Mucosa of gallbladder (tissue), 1 donor: Measurements from ENCODE around the gene ELP1. TPM values are rescaled to one million over a fixed set of nuclear protein-coding genes. Genes with fewer than 3 reads are reported as not detected.

Experiments
- DNase-seq: peaks from one replicate; pipeline ENCODE4 v3.0.0-alpha.2; 2020; ENCODE audit warnings: low spot score
- total RNA-seq: library from RNA; stranded (reverse); gene quantifications from one replicate; pipeline ENCODE4 v1.2.1, GENCODE V29; 2021
- donor health status: DM: no; HTN: no; CAD: no.

The ELP1 gene
- total RNA-seq, 1 donor from 2014 or later = 22.9 TPM

DNA sequence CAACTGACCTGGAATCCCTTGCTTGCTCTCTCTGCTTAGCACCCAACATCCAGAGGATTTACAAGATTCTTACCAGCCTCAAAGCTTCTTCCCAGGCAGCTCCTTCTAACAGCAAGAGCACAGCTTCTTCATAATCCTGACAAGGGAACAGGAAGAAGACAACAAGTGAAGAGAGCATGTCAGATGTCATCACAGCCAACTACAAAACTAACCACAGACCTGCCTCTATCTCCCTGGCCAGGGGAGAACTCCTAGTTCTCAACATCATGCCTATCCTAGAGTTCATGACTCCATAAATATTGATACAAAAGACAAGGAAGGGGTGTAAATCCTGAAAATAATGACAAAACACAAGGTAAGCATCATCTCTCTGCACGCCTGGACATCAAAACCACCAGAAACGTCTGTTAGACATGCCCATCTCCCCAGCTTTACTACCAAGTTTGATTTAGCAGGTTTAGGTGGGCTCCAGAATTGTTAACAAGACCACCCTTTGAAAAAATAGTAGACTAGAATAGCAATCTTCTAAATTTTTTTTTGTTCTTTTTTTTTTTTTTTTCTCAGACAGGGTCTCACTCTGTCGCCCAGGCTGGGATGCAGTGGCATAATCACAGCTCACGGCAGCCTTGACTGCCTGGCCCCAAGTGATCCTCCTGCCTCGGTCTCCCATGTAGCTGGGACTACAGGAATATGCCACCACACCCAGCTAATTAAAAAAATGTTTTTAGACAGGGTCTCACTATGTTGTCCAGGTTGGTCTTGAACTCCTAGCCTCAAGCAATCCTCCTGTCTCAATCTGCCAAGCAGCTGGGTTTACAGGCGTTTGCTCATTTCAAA lies 51.7 kb downstream of the ELP1 start:
- DNase-seq = no peak

DNA sequence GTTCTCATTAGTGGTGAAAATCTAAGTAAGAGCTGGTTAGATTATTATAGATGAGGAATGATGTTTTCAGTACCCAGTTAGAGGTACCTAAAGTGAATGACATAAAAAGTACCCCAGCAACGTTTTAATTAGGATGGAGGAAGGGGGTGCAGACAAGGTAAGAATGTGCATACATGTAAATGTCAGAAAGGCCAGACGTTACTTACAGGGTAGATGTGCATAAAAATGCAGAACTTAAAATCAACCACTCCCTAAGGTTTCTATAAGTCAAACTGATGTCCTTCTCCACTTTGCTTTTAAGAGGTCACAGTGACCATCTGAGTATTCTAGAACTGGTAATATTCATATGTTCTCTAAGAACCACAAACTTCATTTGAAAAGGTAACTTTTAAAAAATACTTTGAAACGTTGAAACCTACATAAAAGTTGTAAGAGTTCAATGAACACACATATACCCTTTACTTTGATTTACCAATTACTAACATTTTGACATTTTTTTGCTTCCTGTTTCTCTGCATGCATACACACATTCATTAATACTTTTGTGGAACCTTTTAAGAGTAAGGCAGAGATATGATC lies 53.1 kb downstream of the ELP1 start:
- no peak for DNase-seq

DNA sequence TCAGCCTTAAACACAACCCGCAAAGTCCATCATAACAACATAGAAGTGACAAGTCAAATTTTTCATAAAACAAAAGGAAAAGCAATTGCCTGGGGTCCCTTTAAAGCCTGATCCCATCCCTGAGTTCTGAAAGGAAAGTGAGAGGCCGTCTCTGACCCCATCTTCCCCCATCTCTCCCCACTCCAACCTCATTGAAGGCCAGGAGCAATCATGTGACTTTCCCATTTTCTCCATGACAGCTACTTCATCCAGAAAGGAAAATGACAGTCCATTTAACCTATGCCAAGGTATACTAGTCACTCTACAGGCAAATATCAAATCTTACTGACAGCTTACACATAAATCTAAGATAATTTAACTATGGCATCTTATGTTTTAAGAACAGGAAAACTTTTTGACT lies 56.4 kb downstream of the ELP1 start:
- DNase-seq = no peak

DNA sequence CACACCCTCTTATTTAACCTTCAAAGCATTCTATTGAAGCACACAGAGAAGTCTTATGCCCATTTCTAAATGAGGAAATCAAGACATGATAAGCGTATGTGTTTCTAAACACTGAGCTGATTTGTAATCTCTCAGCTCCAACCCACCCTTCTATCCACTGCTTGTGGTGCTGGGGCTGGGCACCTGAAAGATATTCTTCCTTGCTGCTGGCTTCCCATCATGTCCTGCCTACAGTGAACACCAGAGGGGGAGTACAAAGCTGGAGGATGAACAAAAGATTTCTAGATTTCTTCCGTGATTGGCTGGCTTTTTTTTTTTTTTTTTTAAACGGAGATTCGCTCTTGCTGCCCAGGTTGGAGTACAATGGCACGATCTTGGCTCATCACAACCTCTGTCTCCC lies 57.5 kb downstream of the ELP1 start:
- no peak for DNase-seq

DNA sequence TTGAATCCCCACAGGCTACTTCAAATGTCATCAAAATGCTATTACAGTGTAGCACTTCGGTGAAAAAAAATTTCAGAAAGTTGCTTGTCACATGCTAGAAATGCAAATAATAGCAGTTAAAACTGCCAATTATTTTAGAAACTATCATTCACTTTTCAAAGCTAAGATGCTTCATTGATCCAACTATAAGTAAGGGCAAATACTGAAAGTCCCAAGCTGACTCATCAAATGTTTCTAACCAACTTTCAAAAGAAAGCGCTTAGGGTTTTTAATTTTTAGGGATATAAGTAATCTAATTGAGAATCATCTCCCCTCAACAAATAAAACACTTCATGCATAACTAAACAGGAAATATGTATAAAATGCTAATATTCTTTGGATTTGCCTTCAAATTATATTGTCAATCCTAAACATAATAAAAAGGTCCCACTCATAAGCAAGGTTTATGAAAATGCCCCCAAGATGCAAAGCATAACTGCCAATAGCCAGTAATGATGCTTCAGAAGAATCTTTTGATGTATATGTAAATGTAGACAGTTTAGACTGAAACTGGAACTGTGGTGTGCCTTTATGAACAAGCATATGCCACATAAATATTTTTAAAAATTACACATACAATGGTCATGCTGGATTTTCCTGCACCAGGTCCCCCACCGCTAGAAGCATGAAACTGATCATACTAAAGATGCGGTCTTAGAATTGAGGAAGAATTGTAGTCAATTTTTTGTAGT lies 59.7 kb downstream of the ELP1 start:
- DNase-seq = no peak

DNA sequence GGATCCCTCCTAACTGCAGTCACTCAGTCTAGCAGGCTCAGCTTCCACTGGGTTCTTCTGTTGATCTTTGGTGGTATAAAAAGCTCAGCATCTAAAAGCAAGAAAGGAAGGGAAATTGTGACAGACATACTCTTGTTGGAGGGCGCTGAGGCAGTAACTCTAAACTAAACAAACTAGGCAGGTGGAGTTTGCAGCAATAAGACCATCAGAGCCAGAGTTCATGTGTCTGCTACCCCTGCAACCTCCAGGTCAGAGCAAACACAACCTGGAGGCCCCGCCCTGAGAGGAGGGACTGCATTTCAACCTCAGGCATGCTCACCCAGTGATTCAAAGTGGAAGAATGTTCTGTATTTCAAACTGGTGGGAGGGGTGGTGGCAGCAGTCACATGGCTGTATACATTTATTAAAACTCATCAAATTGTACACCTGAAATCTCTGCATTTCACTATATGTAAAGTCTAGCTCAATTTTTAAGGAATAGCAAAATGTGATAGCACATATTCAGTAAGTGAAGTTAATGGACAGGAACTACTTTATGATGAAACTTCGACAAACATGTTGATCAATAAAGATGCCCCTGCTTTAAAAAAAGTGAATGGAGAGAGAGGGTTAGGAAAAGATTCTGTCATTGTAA lies 64.7 kb downstream of the ELP1 start:
- no peak for DNase-seq

DNA sequence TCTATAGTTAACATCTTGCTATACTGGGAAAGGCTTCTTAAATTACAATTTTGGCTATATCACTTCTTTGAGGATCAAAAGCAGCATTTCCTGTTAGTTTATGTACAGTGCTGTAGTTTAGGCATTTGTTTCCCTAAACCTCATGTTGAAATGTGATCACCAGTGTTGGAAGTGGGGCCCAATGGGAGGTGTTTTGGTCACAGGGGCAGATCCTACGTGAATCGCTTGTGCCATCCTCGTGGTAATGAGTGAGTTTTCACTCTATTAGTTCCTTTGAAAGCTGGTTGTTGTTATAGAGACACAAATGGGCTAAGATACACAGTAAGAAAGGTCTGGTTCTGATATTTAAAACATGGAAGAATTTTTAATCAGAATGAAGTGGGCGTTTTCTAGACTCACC lies 66.1 kb downstream of the ELP1 start:
- DNase-seq = no peak

DNA sequence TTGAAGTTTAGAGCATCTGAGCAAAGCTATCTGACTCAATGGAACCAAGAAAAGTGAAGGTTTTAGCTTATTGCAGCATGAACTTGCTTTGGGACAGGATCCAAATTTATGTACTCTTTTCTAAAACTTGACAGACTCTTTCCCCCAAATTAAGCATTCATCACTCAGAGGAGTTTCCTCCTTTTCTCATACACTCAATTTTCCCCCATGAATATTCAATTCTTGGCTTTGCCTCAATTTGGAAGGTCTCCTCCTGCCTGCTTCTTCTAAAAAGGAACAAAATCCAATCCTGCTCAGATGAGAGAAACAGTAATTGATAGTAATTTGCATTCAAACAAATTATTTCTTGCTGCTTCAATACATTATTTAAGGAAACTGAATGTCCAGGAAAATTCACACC lies 66.8 kb downstream of the ELP1 start:
- no peak for DNase-seq

DNA sequence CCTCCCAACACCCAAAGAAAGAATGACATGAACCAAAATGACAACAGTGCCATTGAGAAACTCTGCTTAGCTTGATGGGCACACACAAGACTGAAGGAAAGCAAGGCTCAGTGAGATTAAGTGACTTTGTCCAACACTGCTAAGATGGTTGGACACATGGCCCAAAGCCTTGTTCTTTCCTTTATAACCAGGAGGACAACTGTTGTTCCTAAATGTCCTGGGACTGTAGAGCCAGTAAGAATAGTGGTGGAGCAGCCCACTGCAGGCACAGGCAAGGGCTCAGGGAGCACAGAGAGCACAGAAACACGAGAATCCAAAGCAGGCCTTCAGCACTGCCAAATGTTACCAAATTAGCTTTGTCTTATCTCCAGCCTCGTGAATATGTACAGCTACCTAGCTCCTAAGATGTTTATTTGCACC lies 67.9 kb downstream of the ELP1 start:
- no peak for DNase-seq

DNA sequence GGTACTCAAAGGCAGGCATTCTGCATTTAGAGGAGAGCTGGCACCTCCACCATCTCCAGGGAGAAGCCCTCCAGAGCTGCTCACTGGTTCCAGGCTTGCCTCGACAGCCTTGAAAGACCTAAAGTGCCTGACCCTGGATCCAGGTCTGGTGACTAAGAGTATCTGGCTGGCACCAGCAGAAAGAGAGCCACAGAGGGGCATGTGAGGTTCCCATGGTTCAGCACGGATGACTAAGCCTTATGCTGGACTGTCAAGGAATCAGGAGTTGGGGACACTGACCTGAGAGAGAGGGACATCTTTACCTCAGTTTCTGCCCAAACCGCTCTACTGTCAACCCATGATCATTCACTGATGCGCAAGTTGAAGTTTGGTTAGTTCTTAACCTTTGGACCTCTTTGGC lies 68.9 kb downstream of the ELP1 start:
- no peak for DNase-seq

DNA sequence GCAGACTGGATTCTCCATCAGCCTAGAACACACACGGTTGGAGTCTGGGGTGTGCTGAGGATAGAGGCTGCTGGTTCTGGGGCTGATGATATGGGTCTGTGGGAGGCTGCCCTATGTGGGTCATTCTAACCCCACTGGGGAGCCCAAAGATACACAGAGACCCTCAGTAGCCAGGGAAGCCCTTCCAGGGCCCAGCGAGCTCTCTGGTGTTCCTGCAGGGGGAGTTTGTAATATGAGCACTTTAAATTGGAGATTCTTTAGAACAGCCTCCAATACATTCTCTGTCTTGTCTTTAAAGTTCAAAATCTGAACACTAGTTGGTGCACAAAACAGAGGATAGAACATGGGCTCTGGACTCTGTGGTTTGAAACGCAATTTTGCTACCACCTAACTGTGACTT lies 69.5 kb downstream of the ELP1 start:
- DNase-seq = no peak

DNA sequence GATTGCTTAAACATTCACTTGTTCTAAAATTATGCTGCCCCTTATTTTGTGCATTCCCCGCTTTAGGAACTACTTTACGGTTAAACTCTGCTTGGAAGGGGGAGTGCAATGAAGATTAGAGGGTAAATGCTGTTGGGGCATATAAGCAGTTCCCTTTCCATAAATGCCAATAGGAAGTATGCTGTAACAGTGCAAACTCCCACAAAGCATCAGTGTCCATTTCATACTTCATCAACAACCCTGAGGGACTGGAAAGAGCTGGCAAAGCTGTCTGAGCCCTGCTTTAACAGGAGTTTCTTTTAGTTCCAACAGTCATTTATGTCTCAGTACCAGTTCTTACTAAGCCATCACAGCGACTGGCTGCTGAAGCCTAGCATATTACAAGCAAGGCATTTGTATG lies 70.0 kb downstream of the ELP1 start:
- DNase-seq = no peak

DNA sequence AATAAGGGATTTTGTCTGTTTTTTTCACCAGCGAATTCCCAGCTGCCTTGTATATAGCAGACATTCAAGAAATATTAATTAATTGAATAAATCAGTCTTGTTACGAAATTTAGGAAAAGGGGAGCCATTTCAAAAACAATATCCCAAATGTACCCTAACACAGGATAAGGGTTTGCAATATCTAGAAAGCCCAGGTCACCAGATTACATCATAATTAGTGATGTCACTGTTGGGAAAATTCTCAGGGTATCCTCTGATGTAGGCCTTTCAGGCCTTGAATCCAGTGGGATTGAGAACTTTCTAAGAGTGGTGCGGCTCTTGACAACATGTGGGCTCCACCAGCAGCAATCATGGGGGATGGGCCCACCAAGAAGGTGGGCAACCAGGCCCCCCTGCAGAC lies 71.9 kb downstream of the ELP1 start, which contains the start of gene ACTL7A:
Gene ACTL7A, plus strand, starts transcription at position 270 of the 400 bp plus-strand sequence. Its CDS starts 57 bp downstream, at position 327.
- DNase-seq = no peak

DNA sequence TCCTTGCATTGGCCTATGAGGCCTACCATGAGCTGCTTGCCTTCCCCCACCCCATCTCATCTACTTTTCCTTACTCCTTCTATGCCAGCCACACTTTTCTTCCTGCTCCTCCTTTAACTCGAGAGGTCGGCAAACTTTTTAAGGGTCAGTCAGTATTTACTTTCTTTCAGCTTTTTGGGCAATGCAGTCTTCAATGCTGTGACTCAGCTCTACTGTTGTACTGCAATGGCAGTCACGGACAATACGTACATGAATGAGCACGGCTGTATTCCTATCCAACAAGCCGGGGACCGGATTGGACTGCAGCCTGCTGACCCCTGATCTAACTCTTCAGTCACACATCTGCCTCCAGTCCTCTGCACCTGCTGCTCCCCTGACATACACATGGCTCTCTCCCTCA lies 72.5 kb downstream of the ELP1 start:
- no peak for DNase-seq

DNA sequence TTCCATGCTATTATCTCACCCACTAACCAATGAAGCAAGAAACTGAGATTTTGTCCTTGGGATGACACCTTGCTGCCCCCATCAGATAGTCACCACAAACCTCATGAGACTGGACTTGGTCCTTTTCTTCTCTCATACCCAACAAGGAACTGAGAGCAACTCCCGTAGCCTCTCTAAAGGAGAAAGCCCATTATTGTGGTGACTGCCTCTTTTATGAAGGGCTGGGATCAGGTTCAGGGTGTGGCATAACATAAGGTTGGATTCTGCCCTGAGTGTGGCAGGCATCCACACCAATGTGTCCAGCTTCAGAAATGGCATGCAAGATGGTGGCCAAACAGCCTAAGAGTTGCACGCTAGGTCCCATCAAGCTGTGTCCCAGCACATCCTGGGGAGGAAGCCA lies 73.2 kb downstream of the ELP1 start:
- DNase-seq = no peak

DNA sequence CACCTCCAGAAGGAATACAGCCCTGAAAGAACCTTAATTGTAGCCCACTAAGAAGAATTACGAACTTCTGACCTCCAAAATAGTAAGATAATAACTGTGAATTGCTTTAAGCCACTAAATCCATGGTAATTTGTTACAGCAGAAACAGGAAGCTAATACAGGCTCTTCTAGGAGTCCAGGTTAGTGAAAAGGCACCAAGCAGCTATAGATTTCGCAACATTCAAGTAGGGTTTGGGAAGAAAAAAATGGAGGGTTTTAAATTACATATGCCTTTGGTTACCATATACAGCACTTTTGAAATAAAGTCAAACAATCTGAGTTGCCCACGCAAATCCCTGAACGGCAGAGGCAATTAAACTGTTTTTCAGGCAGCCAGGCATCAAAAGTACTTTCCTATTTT lies 73.6 kb downstream of the ELP1 start:
- DNase-seq = no peak

DNA sequence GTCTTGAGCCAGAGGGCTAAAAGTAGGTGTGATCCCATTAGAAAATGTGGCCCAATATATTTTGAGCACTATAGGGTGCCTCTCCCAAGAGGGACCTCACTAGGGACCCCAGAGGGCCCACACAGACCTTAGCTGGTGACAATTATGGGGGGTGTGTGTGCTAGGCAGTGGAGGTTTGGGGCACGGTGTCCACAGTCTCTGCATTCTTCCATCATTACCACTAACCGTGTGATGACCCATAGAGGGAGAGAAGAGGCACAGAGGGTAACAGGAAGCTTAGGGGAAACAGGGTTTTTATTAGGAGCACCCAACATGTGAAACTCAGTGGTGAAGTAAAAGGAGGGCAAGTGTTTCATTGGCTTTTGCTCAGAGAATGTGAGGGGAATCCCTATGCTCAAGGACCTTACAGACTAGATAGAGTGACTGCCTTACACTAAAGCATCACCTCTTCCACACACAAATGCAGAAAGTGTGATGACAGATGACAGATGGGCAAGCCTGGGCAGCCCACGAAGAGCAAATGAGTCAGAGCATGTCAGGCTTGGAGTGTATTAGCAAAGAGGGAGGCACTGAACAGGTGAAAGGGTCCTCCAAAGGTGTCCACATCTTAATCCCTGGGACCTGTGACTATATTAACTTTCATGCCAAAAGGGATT lies 74.3 kb downstream of the ELP1 start:
- DNase-seq = no peak

DNA sequence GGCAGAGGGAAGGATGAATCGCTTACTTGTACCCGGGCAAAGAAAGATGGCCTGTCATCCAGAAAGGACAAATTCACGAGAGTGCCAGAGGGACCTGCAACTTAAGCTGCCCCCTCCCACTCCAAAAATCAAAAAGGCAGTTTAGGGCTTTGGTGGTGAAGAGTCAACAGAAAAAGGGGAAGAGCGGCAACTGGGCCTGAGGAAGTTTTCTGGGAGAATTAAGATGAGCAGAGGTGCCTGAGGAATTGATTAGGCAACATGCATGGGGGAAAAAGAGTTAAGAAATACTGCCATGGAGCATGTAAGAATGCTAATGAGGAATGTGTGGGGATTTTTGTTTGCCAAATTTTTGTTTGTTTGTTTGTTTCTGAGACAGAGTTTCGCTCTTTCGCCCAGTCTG lies 76.4 kb downstream of the ELP1 start:
- no peak for DNase-seq

DNA sequence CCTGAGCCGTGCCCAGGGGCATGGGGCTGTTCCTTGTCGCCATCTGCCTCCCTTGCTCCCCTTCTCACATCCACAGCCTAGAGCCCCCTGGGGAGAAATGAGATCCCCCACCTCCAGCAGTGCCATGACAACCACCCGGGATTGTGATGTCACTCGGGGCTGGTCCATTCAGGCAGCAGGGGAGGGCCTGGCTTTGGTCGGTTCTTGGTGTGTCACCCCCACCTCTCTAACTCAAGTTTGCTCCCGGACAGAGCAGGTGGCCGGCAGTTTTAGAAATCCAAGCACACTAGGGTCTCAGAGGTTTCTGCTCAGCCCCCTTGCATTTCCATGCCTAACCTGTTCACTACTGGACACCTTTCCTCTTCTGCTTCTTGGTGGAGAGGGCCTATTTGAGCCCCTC lies 78.0 kb downstream of the ELP1 start, which contains the start of gene ACTL7B:
Gene ACTL7B, minus strand, starts transcription at position 99 of the 400 bp plus-strand sequence. Its CDS starts 56 bp downstream, at position 43.
- DNase-seq = no peak

DNA sequence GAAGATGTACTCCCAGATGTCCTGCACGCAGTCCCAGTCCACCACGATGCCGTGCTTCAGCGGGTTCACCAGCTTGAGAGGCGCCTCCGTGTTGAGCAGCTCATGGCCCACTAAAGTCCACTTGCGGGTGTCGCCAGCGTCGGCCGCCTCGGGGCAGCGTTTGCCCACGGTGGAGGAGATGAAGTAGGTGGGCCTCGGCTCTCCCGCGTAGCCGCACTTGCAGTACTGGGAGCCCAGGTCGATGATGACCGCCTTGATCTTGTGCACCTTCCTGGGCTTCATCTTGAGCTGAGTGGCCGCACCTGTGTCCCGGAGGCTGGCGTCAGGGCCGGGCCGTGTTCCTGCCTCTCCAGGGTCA lies 78.4 kb downstream of the ELP1 start:
- DNase-seq = no peak

DNA sequence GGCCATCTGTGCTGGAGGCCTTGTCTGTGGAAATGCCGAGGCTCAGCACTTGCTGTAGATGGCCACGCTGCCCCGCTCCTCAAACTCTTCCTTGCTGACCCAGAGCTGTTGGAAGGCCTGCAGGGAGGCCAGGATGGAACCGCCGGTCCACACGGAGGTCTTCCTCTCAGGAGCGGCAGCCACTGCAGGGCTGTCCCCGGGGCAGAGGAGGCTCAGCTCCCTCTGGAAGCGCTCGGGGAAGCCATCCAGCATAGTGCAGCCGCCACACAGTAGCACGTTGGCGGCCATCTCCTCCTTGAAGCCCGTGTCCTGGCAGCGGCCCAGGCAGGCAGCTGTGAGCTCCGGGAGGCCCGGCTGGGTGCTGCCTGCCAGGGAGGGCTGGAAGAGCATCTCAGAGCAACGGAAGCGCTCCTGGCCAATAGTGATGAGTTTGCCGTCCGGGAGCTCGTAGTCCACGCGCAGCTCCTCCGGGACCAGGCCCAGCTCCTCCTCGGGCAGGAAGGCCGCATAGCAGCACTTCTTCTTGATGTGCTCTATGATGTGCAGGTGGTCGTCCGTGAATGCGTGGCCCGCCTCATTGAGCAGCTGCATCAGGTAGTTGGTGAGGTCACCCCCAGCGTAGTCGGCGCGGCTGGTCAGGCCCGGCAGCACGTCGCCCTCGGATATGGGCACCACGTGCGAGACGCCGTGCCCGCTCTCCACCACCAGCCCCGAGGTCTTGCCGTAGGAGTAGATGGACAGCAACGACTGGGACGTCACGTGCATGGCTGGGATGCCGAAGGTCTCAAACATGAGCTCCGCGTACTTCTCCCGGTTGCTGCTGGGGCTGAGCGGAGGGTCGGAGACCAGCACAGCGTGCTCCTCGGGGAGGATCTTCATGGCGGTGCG lies 79.0 kb downstream of the ELP1 start:
- no peak for DNase-seq
